IMR-90 (cell line): ENCODE measurements around the gene AKAP8L. TPM values are rescaled to one million over a fixed set of nuclear protein-coding genes. Genes with fewer than 3 reads are reported as not detected.
"Not testable (repeated sequence)": the region's sequence is repeated elsewhere in the genome, so short reads cannot be mapped to it uniquely, and the experiment has no call there.

Source experiments
- ATAC-seq: fragments of 200-7000 bp; cut with Tn5 transposase; 2 replicates; pipeline ENCODE4 v1.9.1; 2020; ENCODE audit warnings: low read depth, mild to moderate bottlenecking, moderate library complexity
- BruUV-seq: library from RNA; stranded (reverse); fragments of 400-500 nt; replicated peaks from 2 replicates; lab custom pipeline; 2021; lab: Mats Ljungman, UMichigan
- CTCF ChIA-PET: fragments of 300-600 bp; formaldehyde crosslinking; extraction: SDS; loops from one replicate; lab custom pipeline; 2021; ENCODE audit warnings: antibody characterized with exemption; lab: Yijun Ruan, JAX
- POLR2A ChIA-PET: fragments of 300-600 bp; sonication (Branson Sonifier 250); formaldehyde crosslinking; loops from one replicate; lab custom pipeline; 2022; ENCODE audit warnings: antibody characterized with exemption; ENCODE audit not compliant: unreplicated experiment; lab: Charles Lee
- DNase-seq: peaks from one replicate; pipeline ENCODE4 v3.0.0; 2013
- H2AFZ ChIP-seq: replicated peaks from 2 replicates; pipeline ENCODE3; 2013; ENCODE audit warnings: low read length, mild to moderate bottlenecking; ENCODE audit not compliant: poor library complexity
- H2AK5ac ChIP-seq: 2 replicates; pipeline ENCODE4 v1.6.1; 2013; ENCODE audit warnings: low read depth, low read length, inconsistent platforms
- H2AK9ac ChIP-seq: replicated peaks from 2 replicates; pipeline ENCODE3; 2013; ENCODE audit warnings: mild to moderate bottlenecking, low read depth, low read length, moderate library complexity; ENCODE audit not compliant: poor library complexity
- H2BK120ac ChIP-seq: 2 replicates; pipeline ENCODE4 v1.6.1; 2013; ENCODE audit warnings: low read depth, low read length, inconsistent platforms
- H2BK15ac ChIP-seq: 3 replicates; pipeline ENCODE4 v1.6.1; 2013; ENCODE audit warnings: low read depth, low read length, inconsistent platforms
- H2BK20ac ChIP-seq: 2 replicates; pipeline ENCODE4 v1.6.1; 2013; ENCODE audit warnings: low read depth, mild to moderate bottlenecking, inconsistent platforms, low read length, moderate library complexity
- H2BK5ac ChIP-seq: 2 replicates; pipeline ENCODE4 v1.6.1; 2013; ENCODE audit warnings: mild to moderate bottlenecking, low read depth, low read length, inconsistent platforms; ENCODE audit not compliant: poor library complexity, severe bottlenecking
- H3K14ac ChIP-seq: replicated peaks from 2 replicates; pipeline ENCODE4 v1.6.1; 2013; ENCODE audit warnings: low read depth, low read length, inconsistent platforms
- H3K18ac ChIP-seq: 2 replicates; pipeline ENCODE4 v1.6.1; 2013; ENCODE audit warnings: low read depth, low read length, control low read depth
- H3K23ac ChIP-seq: 2 replicates; pipeline ENCODE4 v1.6.1; 2013; ENCODE audit warnings: low read depth, low read length, inconsistent platforms
- H3K27ac ChIP-seq: 2 replicates; pipeline ENCODE4 v1.5.1; 2013; ENCODE audit warnings: mild to moderate bottlenecking, control low read depth, low read length; ENCODE audit not compliant: insufficient read depth
- H3K27me3 ChIP-seq: 2 replicates; pipeline ENCODE4 v1.6.1; 2013; ENCODE audit warnings: low read length; ENCODE audit not compliant: control insufficient read depth, insufficient read depth
- H3K36me3 ChIP-seq: 2 replicates; pipeline ENCODE4 v1.6.1; 2013; ENCODE audit warnings: low read length, mixed read lengths; ENCODE audit not compliant: control insufficient read depth, insufficient read depth
- H3K4ac ChIP-seq: 2 replicates; pipeline ENCODE4 v1.6.1; 2013; ENCODE audit warnings: low read depth, low read length, inconsistent platforms
- H3K4me1 ChIP-seq: 2 replicates; pipeline ENCODE4 v1.6.1; 2013; ENCODE audit warnings: low read length, mixed read lengths; ENCODE audit not compliant: control insufficient read depth, insufficient read depth
- H3K4me2 ChIP-seq: 2 replicates; pipeline ENCODE4 v1.6.1; 2013; ENCODE audit warnings: low read depth, mild to moderate bottlenecking, control low read depth, low read length, moderate library complexity
- H3K4me3 ChIP-seq: 2 replicates; pipeline ENCODE4 v1.5.1; 2013; ENCODE audit warnings: low read depth, mild to moderate bottlenecking, control low read depth, low read length, moderate library complexity; ENCODE audit not compliant: insufficient read depth
- H3K56ac ChIP-seq: 2 replicates; pipeline ENCODE4 v1.6.1; 2013; ENCODE audit warnings: low read length, inconsistent platforms; ENCODE audit not compliant: insufficient read depth; ENCODE audit errors: extremely low read depth
- H3K79me1 ChIP-seq, 2 experiments: 2 replicates each; pipeline ENCODE4 v1.6.1; 2013; ENCODE audit warnings: low read length in 2 of 2, inconsistent platforms in 1 of 2, low read depth in 1 of 2
- H3K9ac ChIP-seq: 2 replicates; pipeline ENCODE4 v1.6.1; 2013; ENCODE audit warnings: low read depth, low read length, control low read depth
- H3K9me1 ChIP-seq: 2 replicates; pipeline ENCODE4 v1.6.1; 2013; ENCODE audit warnings: low read length, inconsistent platforms; ENCODE audit not compliant: insufficient read depth
- H3K9me3 ChIP-seq: 2 replicates; pipeline ENCODE4 v1.6.1; 2013; ENCODE audit warnings: low read length; ENCODE audit not compliant: control insufficient read depth, insufficient read depth
- H4K20me1 ChIP-seq: 2 replicates; pipeline ENCODE4 v1.6.1; 2013; ENCODE audit warnings: low read length, inconsistent platforms; ENCODE audit not compliant: insufficient read depth
- H4K5ac ChIP-seq: 2 replicates; pipeline ENCODE4 v1.6.1; 2013; ENCODE audit warnings: mild to moderate bottlenecking, low read depth, low read length, control low read depth
- H4K8ac ChIP-seq, 2 experiments: 2 replicates each; pipeline ENCODE4 v1.6.1; 2013; ENCODE audit warnings: low read depth in 2 of 2, low read length in 2 of 2, control low read depth in 1 of 2, inconsistent platforms in 1 of 2
- H4K91ac ChIP-seq: 2 replicates; pipeline ENCODE4 v1.6.1; 2013; ENCODE audit warnings: low read depth, low read length, inconsistent platforms; ENCODE audit not compliant: insufficient read depth
- WGBS, 2 experiments: methylation state at CpG; one replicate each; pipeline versions ENCODE4 v1.1.5 to v1.1.7; 2013; ENCODE audit warnings: missing lambda C conversion rate in 2 of 2; ENCODE audit not compliant: insufficient read length in 1 of 2; ENCODE audit errors: extremely low coverage in 2 of 2; 5-methylcytosine and 5-hydroxymethylcytosine counted together
- dilution Hi-C: fragments of 300-500 bp; cut with HindIII; formaldehyde crosslinking; loops from one replicate; pipeline ENCODE4 v1.14.3; 2018; ENCODE audit warnings: low sequenced_read_pairs; ENCODE audit not compliant: unreplicated experiment
- in situ Hi-C: fragments of 300-500 bp; cut with MboI; formaldehyde crosslinking; loops from 3 replicates; pipeline ENCODE4 v1.14.3; 2019; ENCODE audit warnings: low sequenced_read_pairs, inconsistent platforms, mixed read lengths
- intact Hi-C: fragments of 100-400 bp; cut with micrococcal nuclease; formaldehyde crosslinking; loops from 2 replicates; pipeline ENCODE4 v1.10.0; 2022
- polyA plus RNA-seq, 3 experiments: library from polyadenylated mRNA; depleted of rRNA; stranded (reverse); fragments of >200 nt; gene quantifications; 2 replicates each; pipeline ENCODE4 v1.2.3, GENCODE V29; 2012; ENCODE audit warnings: low replicate concordance in 1 of 3
- total RNA-seq: library from RNA; depleted of rRNA; stranded (reverse); fragments of >200 nt; gene quantifications from 2 replicates; pipeline ENCODE4 v1.2.3, GENCODE V29; 2012

AKAP8L gene
- total and polyA plus RNA-seq, 2 of the 4 experiments (the other 2 are of a cell fraction): 43.1 to 44.6 TPM

GRCh38 chr19:15360015-15360414, 58.8 kb downstream of the AKAP8L start:
- H3K14ac ChIP-seq, H3K18ac ChIP-seq, H3K9ac ChIP-seq, H2AK5ac ChIP-seq, H3K56ac ChIP-seq, H3K4me2 ChIP-seq, in situ Hi-C loops, H2BK20ac ChIP-seq, H2BK15ac ChIP-seq, POLR2A ChIA-PET, H4K8ac ChIP-seq, H3K9me3 ChIP-seq, H2AK9ac ChIP-seq, H4K91ac ChIP-seq, H2BK120ac ChIP-seq, BruUV-seq, H2AFZ ChIP-seq, ATAC-seq, H3K27me3 ChIP-seq, H4K5ac ChIP-seq, DNase-seq, H3K4ac ChIP-seq, H3K27ac ChIP-seq, H3K23ac ChIP-seq, H3K4me1 ChIP-seq, dilution Hi-C loops, H2BK5ac ChIP-seq, H3K9me1 ChIP-seq, H3K4me3 ChIP-seq, intact Hi-C loops: not testable (repeated sequence)
- Histone ChIP-seq H4K20me1 (peaks cover 11% of the 10 kb centered on the region), H3K79me1 (peaks cover 3 to 20% of the 10 kb centered on the region in 2 experiments; a peak in 3 of 4 replicates), H3K36me3 (peaks cover 54% of the 10 kb centered on the region)
- CTCF ChIA-PET: interaction anchor here (1.4 kb wide), 1 partner anchor 79 kb away, joined by 3 read pairs; no protein-coding TSS in a partner anchor
- no CpG with 5 or more reads among the region's 4 CpGs for WGBS, 2 experiments
